Ascending aorta (tissue), 2 donors: ENCODE measurements around the gene NUDCD2. TPM values are rescaled to one million over a fixed set of nuclear protein-coding genes. Genes with fewer than 3 reads are reported as not detected.

Experiments
- DNase-seq, 2 donors: peaks; one replicate each; pipeline ENCODE4 v3.0.0-alpha.2; 2019; ENCODE audit warnings: low spot score in 2 of 2
- H3K27ac ChIP-seq, 2 donors: fragments of 200-600 bp; sonication (generic); one replicate each; pipeline ENCODE4 v1.5.1; 2016 to 2017; ENCODE audit warnings: mild to moderate bottlenecking in 1 of 2
- H3K27me3 ChIP-seq: fragments of 200-600 bp; sonication (generic); one replicate; pipeline ENCODE4 v1.5.1; 2017
- H3K36me3 ChIP-seq, 2 donors: fragments of 200-600 bp; sonication (generic); one replicate each; pipeline ENCODE4 v1.5.1; 2016
- H3K4me1 ChIP-seq, 2 donors: fragments of 200-600 bp; sonication (generic); one replicate each; pipeline ENCODE4 v1.5.1; 2016 to 2017; ENCODE audit warnings: mild to moderate bottlenecking in 1 of 2
- H3K4me3 ChIP-seq, 2 donors: fragments of 200-600 bp; sonication (generic); one replicate each; pipeline ENCODE4 v1.5.1; 2016 to 2017; ENCODE audit warnings: mild to moderate bottlenecking in 1 of 2
- H3K9me3 ChIP-seq, 2 donors: fragments of 200-600 bp; sonication (generic); one replicate each; pipeline ENCODE4 v1.5.1; 2016
- CTCF ChIP-seq, 3 experiments: fragments of 200-600 bp in 2 of 3; fragments of 450-650 bp in 1 of 3; sonication (generic) in 2 of 3; IDR thresholded peaks; one replicate each; pipeline ENCODE4 v1.5.1; 2016 to 2019; ENCODE audit warnings: antibody characterized with exemption in 3 of 3, mild to moderate bottlenecking in 1 of 3, moderate library complexity in 1 of 3
- intact Hi-C: fragments of 100-400 bp; cut with DNase I; formaldehyde crosslinking; loops from one replicate; pipeline ENCODE4 v1.15.1; 2023
- total RNA-seq: library from RNA; depleted of rRNA; stranded (reverse); fragments of >200 nt; gene quantifications from one replicate; pipeline ENCODE4 v1.1.0, GENCODE V29; 2016

Gene NUDCD2
- total RNA-seq, 1 donor from 2014 or later = 4.6 TPM

GRCh38 chr5:163437309-163438182, 22.4 kb downstream of the NUDCD2 start, which contains the start of gene CCNG1:
Gene CCNG1 (plus strand): TSS chr5:163437595. CDS start chr5:163439257, 1,662 bp downstream.
- Histone ChIP-seq H3K4me3 (peak within 1 kb of the TSS; percentile 75 to 82), H3K36me3 (peaks cover 4 to 12% of the 10 kb centered on the region in 2 donors), H3K27me3 (no peaks in the 10 kb centered on the region), H3K9me3 (no peaks in the 10 kb centered on the region), H3K27ac (peak within 1 kb of the TSS; percentile 84 to 91), H3K4me1 (peaks cover 5 to 9% of the 10 kb centered on the region in 2 donors)
- intact Hi-C loops = loop anchor here (1.0 kb wide), 2 partner anchors 23 to 68 kb away; partner anchors contain the start of genes HMMR, MAT2B and NUDCD2
- no peak for TF ChIP-seq CTCF (IDR thresholded peaks at IDR 0.05)
- peak; percentile 81 to 97 for DNase-seq

GRCh38 chr5:163437011-163437308, 22.9 kb downstream of the NUDCD2 start:
- Histone ChIP-seq H3K27me3 (no peaks in the 10 kb centered on the region), H3K4me3 (peak overlapping the region; percentile 75 to 82), H3K36me3 (peaks cover 0 to 6% of the 10 kb centered on the region in 2 donors), H3K9me3 (no peaks in the 10 kb centered on the region), H3K27ac (peak overlapping the region; percentile 84 to 91), H3K4me1 (peaks cover 5 to 9% of the 10 kb centered on the region in 2 donors)
- TF ChIP-seq CTCF (IDR thresholded peaks at IDR 0.05) = no peak
- intact Hi-C loops = loop anchor here (1.0 kb wide), 2 partner anchors 23 to 68 kb away; partner anchors contain the start of genes HMMR, MAT2B and NUDCD2
- DNase-seq = no peak

- Histone ChIP-seq H3K4me1 (peaks cover 5 to 9% of the 10 kb centered on the region in 2 donors), H3K36me3 (peaks cover 0 to 1% of the 10 kb centered on the region in 2 donors), H3K27me3 (no peaks in the 10 kb centered on the region), H3K9me3 (no peaks in the 10 kb centered on the region), H3K4me3 (peak overlapping the region in 1 of 2 donors; percentile 82), H3K27ac (peak overlapping the region in 1 of 2 donors; percentile 91)
- TF ChIP-seq CTCF (IDR thresholded peaks at IDR 0.05) = no peak
- DNase-seq = no peak
- intact Hi-C loops = no loop called here
Measured at GRCh38 chr5:163436515-163436914, 23.4 kb downstream of the NUDCD2 start.

GRCh38 chr5:163434401-163434866, 25.5 kb downstream of the NUDCD2 start:
- H3K27ac ChIP-seq = no peak overlapping the region
- DNase-seq = no peak
- no peaks in the 10 kb centered on the region for H3K27me3 ChIP-seq
- H3K36me3 ChIP-seq = no peaks in the 10 kb centered on the region
- no peak for TF ChIP-seq CTCF (IDR thresholded peaks at IDR 0.05)
- intact Hi-C loops = no loop called here
- no peak overlapping the region for H3K4me3 ChIP-seq
- H3K4me1 ChIP-seq = peaks cover 5 to 9% of the 10 kb centered on the region in 2 donors
- H3K9me3 ChIP-seq = no peaks in the 10 kb centered on the region

- Histone ChIP-seq H3K4me3 (no peak overlapping the region), H3K9me3 (no peaks in the 10 kb centered on the region), H3K36me3 (no peaks in the 10 kb centered on the region), H3K4me1 (no peaks in the 10 kb centered on the region), H3K27me3 (no peaks in the 10 kb centered on the region), H3K27ac (no peak overlapping the region)
- no peak for TF ChIP-seq CTCF (IDR thresholded peaks at IDR 0.05)
- no peak for DNase-seq
- intact Hi-C loops = no loop called here
Measured at GRCh38 chr5:163433271-163433670, 26.6 kb downstream of the NUDCD2 start.
